H9 (cell line): ENCODE results near the gene GPC6. TPM values are rescaled to one million over a fixed set of nuclear protein-coding genes. Genes with fewer than 3 reads are reported as not detected.

Source experiments
- DNase-seq: peaks from one replicate; pipeline ENCODE4 v3.0.0-alpha.2; 2017
- H2AFZ ChIP-seq: one replicate; pipeline ENCODE4 v1.6.1; 2013; ENCODE audit warnings: mild to moderate bottlenecking, low read length, control low read depth, moderate library complexity
- H2AK5ac ChIP-seq: 2 replicates; pipeline ENCODE4 v1.6.1; 2013; ENCODE audit warnings: low read length, control low read depth, mixed read lengths; ENCODE audit not compliant: insufficient read length
- H2BK120ac ChIP-seq: one replicate; pipeline ENCODE4 v1.6.1; 2013; ENCODE audit warnings: low read depth, mild to moderate bottlenecking, low read length, control low read depth, inconsistent platforms; ENCODE audit not compliant: poor library complexity, severe bottlenecking
- H2BK12ac ChIP-seq: 2 replicates; pipeline ENCODE4 v1.6.1; 2013; ENCODE audit warnings: low read length, control low read depth, mixed read lengths, low read depth; ENCODE audit not compliant: insufficient read length
- H2BK15ac ChIP-seq: 2 replicates; pipeline ENCODE4 v1.6.1; 2013; ENCODE audit warnings: low read depth, low read length, control low read depth
- H2BK20ac ChIP-seq: one replicate; pipeline ENCODE4 v1.6.1; 2013; ENCODE audit warnings: low read depth, mild to moderate bottlenecking, low read length, control low read depth, inconsistent platforms; ENCODE audit not compliant: poor library complexity, severe bottlenecking
- H2BK5ac ChIP-seq: 2 replicates; pipeline ENCODE4 v1.6.1; 2013; ENCODE audit warnings: low read length, control low read depth, mixed read lengths; ENCODE audit not compliant: insufficient read length
- H3K14ac ChIP-seq: 2 replicates; pipeline ENCODE4 v1.6.1; 2013; ENCODE audit warnings: low read length, control low read depth; ENCODE audit not compliant: insufficient read depth
- H3K18ac ChIP-seq: 2 replicates; pipeline ENCODE4 v1.6.1; 2013; ENCODE audit warnings: low read depth, mild to moderate bottlenecking, mixed read lengths, low read length, control low read depth; ENCODE audit not compliant: insufficient read length
- H3K23ac ChIP-seq: 2 replicates; pipeline ENCODE4 v1.6.1; 2013; ENCODE audit warnings: low read length, control low read depth, mixed read lengths, low read depth; ENCODE audit not compliant: insufficient read length
- H3K23me2 ChIP-seq: 2 replicates; pipeline ENCODE4 v1.6.1; 2013; ENCODE audit warnings: low read depth, mild to moderate bottlenecking, mixed read lengths, low read length, control low read depth; ENCODE audit not compliant: insufficient read length, poor library complexity, severe bottlenecking
- H3K27ac ChIP-seq: 2 replicates; pipeline ENCODE4 v1.5.1; 2013; ENCODE audit warnings: low read length, control low read depth, mixed read lengths, low read depth; ENCODE audit not compliant: insufficient read length
- H3K27me3 ChIP-seq: 2 replicates; pipeline ENCODE4 v1.6.1; 2013; ENCODE audit warnings: low read length, control low read depth, inconsistent platforms; ENCODE audit not compliant: insufficient read depth
- H3K4ac ChIP-seq: 2 replicates; pipeline ENCODE4 v1.6.1; 2013; ENCODE audit warnings: low read depth, mild to moderate bottlenecking, control low read depth, inconsistent platforms, low read length, moderate library complexity
- H3K4me1 ChIP-seq: 2 replicates; pipeline ENCODE4 v1.6.1; 2013; ENCODE audit warnings: low read length, control low read depth, inconsistent platforms; ENCODE audit not compliant: insufficient read depth
- H3K4me2 ChIP-seq: 2 replicates; pipeline ENCODE4 v1.6.1; 2013; ENCODE audit warnings: low read length, control low read depth, mixed read lengths; ENCODE audit not compliant: insufficient read length, insufficient read depth
- H3K56ac ChIP-seq: 2 replicates; pipeline ENCODE4 v1.6.1; 2013; ENCODE audit warnings: low read depth, mild to moderate bottlenecking, mixed read lengths, low read length, control low read depth; ENCODE audit not compliant: insufficient read length
- H3K79me1 ChIP-seq: 2 replicates; pipeline ENCODE4 v1.6.1; 2013; ENCODE audit warnings: low read depth, mild to moderate bottlenecking, moderate library complexity, low read length, control low read depth, inconsistent platforms; ENCODE audit not compliant: insufficient read depth, poor library complexity, severe bottlenecking
- H3K79me2 ChIP-seq: 2 replicates; pipeline ENCODE4 v1.6.1; 2013; ENCODE audit warnings: low read length, control low read depth, inconsistent platforms; ENCODE audit not compliant: insufficient read depth
- H3K9ac ChIP-seq: 2 replicates; pipeline ENCODE4 v1.6.1; 2013; ENCODE audit warnings: low read length, control low read depth, mixed read lengths; ENCODE audit not compliant: insufficient read length; ENCODE audit errors: extremely low read depth
- H3K9me3 ChIP-seq: one replicate; pipeline ENCODE4 v1.6.1; 2013; ENCODE audit warnings: low read depth, low read length, inconsistent platforms; ENCODE audit not compliant: control insufficient read depth
- H3T11ph ChIP-seq: one replicate; pipeline ENCODE4 v1.6.1; 2013; ENCODE audit warnings: mild to moderate bottlenecking, low read length, control low read depth, inconsistent platforms
- H4K20me1 ChIP-seq: one replicate; pipeline ENCODE4 v1.6.1; 2013; ENCODE audit not compliant: control insufficient read depth, insufficient read length, insufficient read depth
- H4K5ac ChIP-seq: 2 replicates; pipeline ENCODE4 v1.6.1; 2013; ENCODE audit warnings: low read depth, mild to moderate bottlenecking, mixed read lengths, low read length, control low read depth; ENCODE audit not compliant: insufficient read length
- H4K8ac ChIP-seq: replicated peaks from 2 replicates; pipeline ENCODE4 v1.6.1; 2013; ENCODE audit warnings: low read length, control low read depth, mixed read lengths, low read depth; ENCODE audit not compliant: insufficient read length
- H4K91ac ChIP-seq: 2 replicates; pipeline ENCODE4 v1.6.1; 2013; ENCODE audit warnings: low read depth, mild to moderate bottlenecking, moderate library complexity, mixed read lengths, low read length, control low read depth; ENCODE audit not compliant: insufficient read length
- H3K27ac Mint-ChIP-seq, 3 experiments: 2 replicates in 2 of 3; 3 replicates in 1 of 3; pipeline ENCODE4 v1.8.0; 2020 to 2021; ENCODE audit warnings: mixed read lengths in 3 of 3, mild to moderate bottlenecking in 1 of 3, moderate library complexity in 1 of 3
- H3K27me3 Mint-ChIP-seq: 2 replicates; pipeline ENCODE4 v1.8.0; 2021; ENCODE audit warnings: low read depth, mild to moderate bottlenecking, moderate library complexity, mixed read lengths
- H3K36me3 Mint-ChIP-seq, 3 experiments: 2 replicates in 2 of 3; 3 replicates in 1 of 3; pipeline ENCODE4 v1.8.0; 2020 to 2021; ENCODE audit warnings: low read depth in 3 of 3, mixed read lengths in 3 of 3; ENCODE audit not compliant: insufficient read depth in 1 of 3
- H3K4me1 Mint-ChIP-seq, 2 experiments: 2 replicates each; pipeline ENCODE4 v1.8.0; 2020; ENCODE audit warnings: mixed read lengths in 2 of 2
- H3K4me3 Mint-ChIP-seq, 2 experiments: 2 replicates in 1 of 2; 3 replicates in 1 of 2; pipeline ENCODE4 v1.8.0; 2020 to 2021; ENCODE audit warnings: mild to moderate bottlenecking in 2 of 2, mixed read lengths in 2 of 2, moderate library complexity in 1 of 2
- H3K9me3 Mint-ChIP-seq, 2 experiments: 2 replicates in 1 of 2; 3 replicates in 1 of 2; pipeline ENCODE4 v1.8.0; 2020; ENCODE audit warnings: mild to moderate bottlenecking in 2 of 2, mixed read lengths in 2 of 2, moderate library complexity in 1 of 2
- WGBS: extraction: QIAGEN DNeasy Blood & Tissue Kit; methylation state at CpG from one replicate; pipeline ENCODE4 v1.1.7; 2013; ENCODE audit warnings: missing lambda C conversion rate, low lambda C conversion rate, mixed read lengths; ENCODE audit not compliant: insufficient read length; ENCODE audit errors: extremely low coverage; 5-methylcytosine and 5-hydroxymethylcytosine counted together
- total RNA-seq: library from RNA; stranded (reverse); gene quantifications from 2 replicates; pipeline ENCODE4 v1.2.1, GENCODE V29; 2021
- TF ChIP-seq, protein P1 (sequence below): fragments of 200-600 bp; sonication (generic); conservative IDR thresholded peaks from 3 replicates; pipeline ENCODE4 v1.8.0; 2021; ENCODE audit warnings: antibody characterized with exemption, mild to moderate bottlenecking

The GPC6 gene
- total RNA-seq, 1 experiment from 2014 or later: 15.6 TPM

DNA sequence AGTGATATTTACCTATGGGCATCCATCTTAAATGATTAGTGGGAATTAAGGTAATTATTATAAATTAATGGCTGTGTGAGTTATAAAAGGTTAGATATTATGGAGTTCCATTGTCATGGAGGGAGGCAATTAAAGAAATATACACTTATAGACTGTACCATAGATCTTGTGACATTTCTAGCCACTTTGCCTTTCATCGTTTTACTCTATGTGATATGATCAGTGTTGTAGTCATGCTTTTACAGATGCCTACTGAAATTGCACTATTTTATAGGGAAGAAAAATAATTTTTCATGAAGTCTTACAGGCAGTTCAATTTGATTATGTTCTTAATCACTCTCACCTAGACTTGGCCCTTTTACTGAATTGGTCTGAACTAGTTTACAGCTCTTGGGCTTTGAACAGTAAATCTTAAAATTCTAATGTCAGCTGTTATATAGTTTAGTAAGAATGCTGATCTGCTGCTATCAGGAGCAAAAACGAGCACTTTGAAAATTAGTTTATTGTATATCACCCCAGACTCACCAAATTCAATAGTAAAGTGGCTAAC is 301.2 kb downstream of the GPC6 start:
- Histone ChIP-seq H3K23ac (no peak overlapping the region), H4K20me1 (no peaks in the 10 kb centered on the region), H4K91ac (no peak overlapping the region), H4K5ac (no peak overlapping the region), H3K18ac (no peak overlapping the region), H3K79me2 (no peaks in the 10 kb centered on the region), H3T11ph (no peak overlapping the region), H3K27ac (no peak overlapping the region), H2BK20ac (no peak overlapping the region), H3K4ac (no peak overlapping the region), H3K14ac (no peak overlapping the region), H2AFZ (no peak overlapping the region), H4K8ac (no peak overlapping the region), H2BK120ac (no peak overlapping the region), H3K9me3 (no peaks in the 10 kb centered on the region), H3K4me1 (peaks cover 7% of the 10 kb centered on the region; the same call in 1 of the 2 replicates), H3K79me1 (no peaks in the 10 kb centered on the region), H3K23me2 (no peaks in the 10 kb centered on the region), H2BK5ac (no peak overlapping the region), H3K4me2 (no peak overlapping the region), H2BK15ac (no peak overlapping the region), H2BK12ac (no peak overlapping the region), H3K56ac (no peak overlapping the region), H3K27me3 (no peaks in the 10 kb centered on the region), H3K9ac (no peak overlapping the region), H2AK5ac (no peak overlapping the region)
- DNase-seq: no peak
- Mint-ChIP-seq H3K27ac (no peak overlapping the region), H3K9me3 (no peaks in the 10 kb centered on the region), H3K4me3 (no peak overlapping the region), H3K36me3 (no peaks in the 10 kb centered on the region), H3K4me1 (peaks cover 36 to 37% of the 10 kb centered on the region in 2 experiments), H3K27me3 (no peaks in the 10 kb centered on the region)
- WGBS: no CpG with 5 or more reads among the region's 2 CpGs
- TF ChIP-seq, protein P1, sequence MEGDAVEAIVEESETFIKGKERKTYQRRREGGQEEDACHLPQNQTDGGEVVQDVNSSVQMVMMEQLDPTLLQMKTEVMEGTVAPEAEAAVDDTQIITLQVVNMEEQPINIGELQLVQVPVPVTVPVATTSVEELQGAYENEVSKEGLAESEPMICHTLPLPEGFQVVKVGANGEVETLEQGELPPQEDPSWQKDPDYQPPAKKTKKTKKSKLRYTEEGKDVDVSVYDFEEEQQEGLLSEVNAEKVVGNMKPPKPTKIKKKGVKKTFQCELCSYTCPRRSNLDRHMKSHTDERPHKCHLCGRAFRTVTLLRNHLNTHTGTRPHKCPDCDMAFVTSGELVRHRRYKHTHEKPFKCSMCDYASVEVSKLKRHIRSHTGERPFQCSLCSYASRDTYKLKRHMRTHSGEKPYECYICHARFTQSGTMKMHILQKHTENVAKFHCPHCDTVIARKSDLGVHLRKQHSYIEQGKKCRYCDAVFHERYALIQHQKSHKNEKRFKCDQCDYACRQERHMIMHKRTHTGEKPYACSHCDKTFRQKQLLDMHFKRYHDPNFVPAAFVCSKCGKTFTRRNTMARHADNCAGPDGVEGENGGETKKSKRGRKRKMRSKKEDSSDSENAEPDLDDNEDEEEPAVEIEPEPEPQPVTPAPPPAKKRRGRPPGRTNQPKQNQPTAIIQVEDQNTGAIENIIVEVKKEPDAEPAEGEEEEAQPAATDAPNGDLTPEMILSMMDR: no peak
